IPS-18c (cell line): ENCODE data around the gene CACNA2D4.

ENCODE experiments used
- H3K4me3 ChIP-seq: 2 replicates; pipeline ENCODE4 v1.7.0; 2013; ENCODE audit warnings: low read depth, mild to moderate bottlenecking, low read length, moderate library complexity; ENCODE audit not compliant: insufficient read depth
- H3K9me3 ChIP-seq: one replicate; pipeline ENCODE4 v1.6.1; 2013; ENCODE audit warnings: mild to moderate bottlenecking, low read length, moderate library complexity; ENCODE audit not compliant: control insufficient read depth, insufficient read depth

Gene CACNA2D4

GRCh38 chr12:1797011-1797901 lies 121.2 kb downstream of the CACNA2D4 start:
- H3K9me3 ChIP-seq = no peaks in the 10 kb centered on the region
- no peak overlapping the region; the same call in 1 of the 2 replicates for H3K4me3 ChIP-seq

- Histone ChIP-seq H3K4me3 (peak overlapping the region; percentile 26; the same call in 1 of the 2 replicates), H3K9me3 (no peaks in the 10 kb centered on the region)
These were observed 121.9 kb downstream of the CACNA2D4 start for GRCh38 chr12:1796515-1797010.

- H3K4me3 ChIP-seq = no peak overlapping the region; the same call in 1 of the 2 replicates
These were observed 122.5 kb downstream of the CACNA2D4 start for GRCh38 chr12:1795785-1796514.

GRCh38 chr12:1795221-1795784 lies 123.1 kb downstream of the CACNA2D4 start:
- H3K4me3 ChIP-seq = no peak overlapping the region
- H3K9me3 ChIP-seq = no peaks in the 10 kb centered on the region

More at GRCh38 chr12:1795785-1796514, 122.5 kb downstream of the CACNA2D4 start:
- no peaks in the 10 kb centered on the region for H3K9me3 ChIP-seq

GRCh38 chr12:1794440-1795090 lies 123.9 kb downstream of the CACNA2D4 start:
- no peaks in the 10 kb centered on the region for H3K9me3 ChIP-seq
- H3K4me3 ChIP-seq = no peak overlapping the region

- Histone ChIP-seq H3K9me3 (no peaks in the 10 kb centered on the region), H3K4me3 (no peak overlapping the region)
These were observed 124.8 kb downstream of the CACNA2D4 start for GRCh38 chr12:1793426-1794210.

- no peaks in the 10 kb centered on the region for H3K9me3 ChIP-seq
- H3K4me3 ChIP-seq = no peak overlapping the region
These were observed 126.0 kb downstream of the CACNA2D4 start for GRCh38 chr12:1792406-1792805.

GRCh38 chr12:1791104-1791841 lies 127.2 kb downstream of the CACNA2D4 start:
- H3K9me3 ChIP-seq = no peaks in the 10 kb centered on the region
- no peak overlapping the region for H3K4me3 ChIP-seq

GRCh38 chr12:1790444-1790843 lies 128.0 kb downstream of the CACNA2D4 start:
- no peaks in the 10 kb centered on the region for H3K9me3 ChIP-seq
- no peak overlapping the region for H3K4me3 ChIP-seq

GRCh38 chr12:1787714-1788113 lies 130.7 kb downstream of the CACNA2D4 start:
- Histone ChIP-seq H3K9me3 (no peaks in the 10 kb centered on the region), H3K4me3 (no peak overlapping the region)

GRCh38 chr12:1782215-1782614 lies 136.2 kb downstream of the CACNA2D4 start:
- Histone ChIP-seq H3K4me3 (no peak overlapping the region), H3K9me3 (no peaks in the 10 kb centered on the region)

GRCh38 chr12:1781772-1782171 lies 136.7 kb downstream of the CACNA2D4 start:
- no peak overlapping the region for H3K4me3 ChIP-seq
- H3K9me3 ChIP-seq = no peaks in the 10 kb centered on the region

GRCh38 chr12:1779783-1780182 lies 138.7 kb downstream of the CACNA2D4 start:
- H3K4me3 ChIP-seq = no peak overlapping the region
- H3K9me3 ChIP-seq = no peaks in the 10 kb centered on the region

- no peaks in the 10 kb centered on the region for H3K9me3 ChIP-seq
- no peak overlapping the region for H3K4me3 ChIP-seq
These were observed 139.5 kb downstream of the CACNA2D4 start for GRCh38 chr12:1778911-1779310.

GRCh38 chr12:1777798-1778197 lies 140.7 kb downstream of the CACNA2D4 start:
- no peak overlapping the region for H3K4me3 ChIP-seq
- no peaks in the 10 kb centered on the region for H3K9me3 ChIP-seq
